Hepatocyte (in vitro differentiated cells): ENCODE data around the gene SDF4. TPM values are rescaled to one million over a fixed set of nuclear protein-coding genes. Genes with fewer than 3 reads are reported as not detected.

Experiments
- DNase-seq: peaks from one replicate; pipeline ENCODE4 v3.0.0-alpha.2; 2016; ENCODE audit warnings: low spot score
- H2AFZ ChIP-seq: fragments of 200-600 bp; sonication (generic); 2 replicates; pipeline ENCODE4 v1.6.0; 2016; ENCODE audit warnings: antibody characterized with exemption, mild to moderate bottlenecking
- H3K27ac ChIP-seq: fragments of 200-600 bp; sonication (generic); 2 replicates; pipeline ENCODE4 v1.5.1; 2016; ENCODE audit warnings: mild to moderate bottlenecking
- H3K27me3 ChIP-seq: fragments of 200-600 bp; sonication (generic); 2 replicates; pipeline ENCODE4 v1.6.1; 2016
- H3K36me3 ChIP-seq: fragments of 200-600 bp; sonication (generic); replicated peaks from 2 replicates; pipeline ENCODE4 v1.5.1; 2016; ENCODE audit warnings: low read depth; ENCODE audit not compliant: insufficient read depth
- H3K4me1 ChIP-seq: fragments of 200-600 bp; sonication (generic); 2 replicates; pipeline ENCODE4 v1.5.1; 2016; ENCODE audit warnings: mild to moderate bottlenecking, moderate library complexity; ENCODE audit not compliant: insufficient read depth
- H3K4me2 ChIP-seq: fragments of 200-600 bp; sonication (generic); 2 replicates; pipeline ENCODE4 v1.6.0; 2016
- H3K4me3 ChIP-seq: fragments of 200-600 bp; sonication (generic); 2 replicates; pipeline ENCODE4 v1.5.1; 2016; ENCODE audit warnings: mild to moderate bottlenecking
- H3K79me2 ChIP-seq: fragments of 200-600 bp; sonication (generic); 2 replicates; pipeline ENCODE4 v1.6.0; 2017; ENCODE audit warnings: mild to moderate bottlenecking
- H3K9me2 ChIP-seq: fragments of 200-600 bp; sonication (generic); replicated peaks from 2 replicates; pipeline ENCODE4 v1.6.0; 2017; ENCODE audit warnings: mild to moderate bottlenecking; ENCODE audit not compliant: insufficient read depth
- H3K9me3 ChIP-seq: fragments of 200-600 bp; sonication (generic); 2 replicates; pipeline ENCODE4 v1.5.1; 2016; ENCODE audit warnings: low read depth, mild to moderate bottlenecking
- H4K20me1 ChIP-seq: fragments of 200-600 bp; sonication (generic); 2 replicates; pipeline ENCODE4 v1.6.0; 2016; ENCODE audit warnings: mild to moderate bottlenecking; ENCODE audit not compliant: insufficient read depth, poor library complexity, severe bottlenecking
- CTCF ChIP-seq: fragments of 200-600 bp; sonication (generic); IDR thresholded peaks from 2 replicates; pipeline ENCODE4 v1.5.1; 2016; ENCODE audit warnings: antibody characterized with exemption, mild to moderate bottlenecking; ENCODE audit not compliant: poor library complexity
- EZH2 ChIP-seq: fragments of 200-600 bp; sonication (generic); IDR thresholded peaks from 2 replicates; pipeline ENCODE4 v1.6.1; 2016; ENCODE audit warnings: antibody characterized with exemption, mild to moderate bottlenecking, borderline replicate concordance
- EZH2phosphoT487 ChIP-seq: fragments of 200-600 bp; sonication (generic); IDR thresholded peaks from one replicate; pipeline ENCODE4 v1.6.1; 2018; ENCODE audit warnings: antibody characterized with exemption, mild to moderate bottlenecking, low read depth, moderate library complexity; ENCODE audit not compliant: unreplicated experiment, severe bottlenecking
- WGBS: methylation state at CpG from one replicate; pipeline ENCODE4 v1.1.6; 2016; ENCODE audit warnings: low lambda C conversion rate; ENCODE audit errors: missing lambda C conversion rate; 5-methylcytosine and 5-hydroxymethylcytosine counted together
- polyA plus RNA-seq: library from polyadenylated mRNA; unstranded; fragments of >200 nt; fragmentation: Nextera tagmentation; extraction: Ambion mirVana; gene quantifications from 2 replicates; pipeline ENCODE4 v1.2.1, GENCODE V29; 2016
- total RNA-seq: library from RNA; depleted of rRNA; stranded (reverse); fragments of >200 nt; gene quantifications from 2 replicates; pipeline ENCODE4 v1.2.3, GENCODE V29; 2014

The SDF4 gene
- total and polyA plus RNA-seq, 2 experiments from 2014 or later, result 156 to 296 TPM

- Histone ChIP-seq H4K20me1 (no peaks in the 10 kb centered on the region), H2AFZ (no peak overlapping the region), H3K27ac (no peak overlapping the region), H3K4me3 (no peak overlapping the region), H3K9me3 (no peaks in the 10 kb centered on the region), H3K9me2 (no peaks in the 10 kb centered on the region), H3K79me2 (peaks cover 23% of the 10 kb centered on the region), H3K36me3 (no peaks in the 10 kb centered on the region), H3K4me2 (no peak overlapping the region), H3K27me3 (no peaks in the 10 kb centered on the region), H3K4me1 (peaks cover 31% of the 10 kb centered on the region)
- 91% methylated on average over 20 of the region's 22 CpGs for WGBS
- no peak for TF ChIP-seq EZH2phosphoT487
- TF ChIP-seq EZH2, result no peak
- no peak for TF ChIP-seq CTCF
- DNase-seq, result no peak
These were observed 4.5 kb upstream of the SDF4 start for GRCh38 chr1:1236176-1236763.

- DNase-seq, result no peak
- TF ChIP-seq CTCF (no peak), EZH2 (no peak)
- Histone ChIP-seq H2AFZ (no peak overlapping the region), H3K9me3 (no peaks in the 10 kb centered on the region), H4K20me1 (peaks cover 4% of the 10 kb centered on the region), H3K9me2 (no peaks in the 10 kb centered on the region), H3K27ac (no peak overlapping the region), H3K79me2 (peaks cover 31% of the 10 kb centered on the region), H3K27me3 (no peaks in the 10 kb centered on the region), H3K4me1 (peaks cover 35% of the 10 kb centered on the region), H3K4me2 (no peak overlapping the region), H3K4me3 (no peak overlapping the region), H3K36me3 (no peaks in the 10 kb centered on the region)
- WGBS, result 95% methylated on average over 21 of the region's 27 CpGs
These were observed 3.4 kb upstream of the SDF4 start for GRCh38 chr1:1235016-1235744.

GRCh38 chr1:1234180-1234808 is 2.5 kb upstream of the SDF4 start:
- H3K4me1 ChIP-seq, result peaks cover 43% of the 10 kb centered on the region
- no peak for TF ChIP-seq EZH2phosphoT487
- no peak for TF ChIP-seq EZH2
- TF ChIP-seq CTCF, result no peak
- no peak overlapping the region for H3K27ac ChIP-seq
- H4K20me1 ChIP-seq, result peaks cover 13% of the 10 kb centered on the region
- no peaks in the 10 kb centered on the region for H3K9me2 ChIP-seq
- no peak overlapping the region for H2AFZ ChIP-seq
- H3K9me3 ChIP-seq, result no peaks in the 10 kb centered on the region
- H3K4me3 ChIP-seq, result no peak overlapping the region
- H3K36me3 ChIP-seq, result no peaks in the 10 kb centered on the region
- no peak for DNase-seq
- WGBS, result 96% methylated on average over 27 of the region's 28 CpGs
- H3K4me2 ChIP-seq, result no peak overlapping the region
- H3K27me3 ChIP-seq, result no peaks in the 10 kb centered on the region
- peaks cover 40% of the 10 kb centered on the region for H3K79me2 ChIP-seq
